Renal cortical epithelial cell (primary cell): ENCODE results near the gene ANKRD11. TPM values are rescaled to one million over a fixed set of nuclear protein-coding genes. Genes with fewer than 3 reads are reported as not detected.
A peak's percentile ranks its signal among the peaks of the same experiment; 100 is the strongest.

Source experiments
- DNase-seq: peaks from one replicate; pipeline ENCODE4 v3.0.0-alpha.2; 2011; ENCODE audit warnings: low read depth
- total RNA-seq: library from RNA; depleted of rRNA; stranded (reverse); fragments of >200 nt; gene quantifications from 2 replicates; pipeline ENCODE4 v1.2.3, GENCODE V29; 2014

Gene ANKRD11
- total RNA-seq, 1 donor from 2014 or later, result 96.9 TPM

- no peak for DNase-seq
Measured at GRCh38 chr16:89349947-89350633, 140.3 kb downstream of the ANKRD11 start.

- DNase-seq, result no peak
Measured at GRCh38 chr16:89347807-89348206, 142.6 kb downstream of the ANKRD11 start.

- DNase-seq, result no peak
Measured at GRCh38 chr16:89346869-89347268, 143.5 kb downstream of the ANKRD11 start.

GRCh38 chr16:89345642-89346150 lies 144.7 kb downstream of the ANKRD11 start:
- DNase-seq, result no peak

GRCh38 chr16:89344846-89345611 lies 145.3 kb downstream of the ANKRD11 start:
- no peak for DNase-seq

GRCh38 chr16:89344458-89344834 lies 145.9 kb downstream of the ANKRD11 start:
- no peak for DNase-seq

- DNase-seq, result peak; percentile 96
Measured at GRCh38 chr16:89343501-89344457, 146.6 kb downstream of the ANKRD11 start.

GRCh38 chr16:89341697-89342694 lies 148.4 kb downstream of the ANKRD11 start:
- no peak for DNase-seq

- DNase-seq, result no peak
Measured at GRCh38 chr16:89341279-89341678, 149.1 kb downstream of the ANKRD11 start.

GRCh38 chr16:89338863-89339262 lies 151.5 kb downstream of the ANKRD11 start:
- no peak for DNase-seq

- DNase-seq, result no peak
Measured at GRCh38 chr16:89337965-89338364, 152.4 kb downstream of the ANKRD11 start.

- DNase-seq, result no peak
Measured at GRCh38 chr16:89335803-89336485, 154.4 kb downstream of the ANKRD11 start.

- no peak for DNase-seq
Measured at GRCh38 chr16:89334988-89335802, 155.2 kb downstream of the ANKRD11 start.

GRCh38 chr16:89334461-89334860 lies 155.9 kb downstream of the ANKRD11 start:
- no peak for DNase-seq

- no peak for DNase-seq
Measured at GRCh38 chr16:89334050-89334449, 156.3 kb downstream of the ANKRD11 start.

- peak; percentile 78 for DNase-seq
Measured at GRCh38 chr16:89333401-89334001, 156.9 kb downstream of the ANKRD11 start.

GRCh38 chr16:89332902-89333245 lies 157.5 kb downstream of the ANKRD11 start:
- no peak for DNase-seq

- no peak for DNase-seq
Measured at GRCh38 chr16:89332243-89332901, 158.0 kb downstream of the ANKRD11 start.
